Dendritic cell treated with granulocyte-macrophage colony-stimulating factor and Interleukin-4, amounts not matched to agents 40 ng/mL and 50 ng/mL, for 4 days (primary cell): ENCODE measurements around the gene GCNA.

Experiments used
- H3K27ac Mint-ChIP-seq: one replicate; pipeline ENCODE4 v1.8.0; 2022; ENCODE audit warnings: mild to moderate bottlenecking, mixed read lengths
- H3K27me3 Mint-ChIP-seq: one replicate; pipeline ENCODE4 v1.8.0; 2022; ENCODE audit warnings: mild to moderate bottlenecking, mixed read lengths
- H3K36me3 Mint-ChIP-seq: one replicate; pipeline ENCODE4 v1.8.0; 2022; ENCODE audit warnings: low read depth, mixed read lengths
- H3K4me1 Mint-ChIP-seq: one replicate; pipeline ENCODE4 v1.8.0; 2022; ENCODE audit warnings: low read depth, mixed read lengths
- H3K4me3 Mint-ChIP-seq: one replicate; pipeline ENCODE4 v1.8.0; 2022; ENCODE audit warnings: mild to moderate bottlenecking, moderate library complexity, mixed read lengths
- H3K9me3 Mint-ChIP-seq: one replicate; pipeline ENCODE4 v1.8.0; 2022; ENCODE audit warnings: mixed read lengths
- intact Hi-C: fragments of 100-400 bp; cut with micrococcal nuclease; formaldehyde crosslinking; loops from one replicate; pipeline ENCODE4 v1.15.0; 2022

GCNA gene, protein sequence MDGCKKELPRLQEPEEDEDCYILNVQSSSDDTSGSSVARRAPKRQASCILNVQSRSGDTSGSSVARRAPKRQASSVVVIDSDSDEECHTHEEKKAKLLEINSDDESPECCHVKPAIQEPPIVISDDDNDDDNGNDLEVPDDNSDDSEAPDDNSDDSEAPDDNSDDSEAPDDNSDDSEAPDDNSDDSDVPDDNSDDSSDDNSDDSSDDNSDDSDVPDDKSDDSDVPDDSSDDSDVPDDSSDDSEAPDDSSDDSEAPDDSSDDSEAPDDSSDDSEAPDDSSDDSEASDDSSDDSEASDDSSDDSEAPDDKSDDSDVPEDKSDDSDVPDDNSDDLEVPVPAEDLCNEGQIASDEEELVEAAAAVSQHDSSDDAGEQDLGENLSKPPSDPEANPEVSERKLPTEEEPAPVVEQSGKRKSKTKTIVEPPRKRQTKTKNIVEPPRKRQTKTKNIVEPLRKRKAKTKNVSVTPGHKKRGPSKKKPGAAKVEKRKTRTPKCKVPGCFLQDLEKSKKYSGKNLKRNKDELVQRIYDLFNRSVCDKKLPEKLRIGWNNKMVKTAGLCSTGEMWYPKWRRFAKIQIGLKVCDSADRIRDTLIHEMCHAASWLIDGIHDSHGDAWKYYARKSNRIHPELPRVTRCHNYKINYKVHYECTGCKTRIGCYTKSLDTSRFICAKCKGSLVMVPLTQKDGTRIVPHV

DNA sequence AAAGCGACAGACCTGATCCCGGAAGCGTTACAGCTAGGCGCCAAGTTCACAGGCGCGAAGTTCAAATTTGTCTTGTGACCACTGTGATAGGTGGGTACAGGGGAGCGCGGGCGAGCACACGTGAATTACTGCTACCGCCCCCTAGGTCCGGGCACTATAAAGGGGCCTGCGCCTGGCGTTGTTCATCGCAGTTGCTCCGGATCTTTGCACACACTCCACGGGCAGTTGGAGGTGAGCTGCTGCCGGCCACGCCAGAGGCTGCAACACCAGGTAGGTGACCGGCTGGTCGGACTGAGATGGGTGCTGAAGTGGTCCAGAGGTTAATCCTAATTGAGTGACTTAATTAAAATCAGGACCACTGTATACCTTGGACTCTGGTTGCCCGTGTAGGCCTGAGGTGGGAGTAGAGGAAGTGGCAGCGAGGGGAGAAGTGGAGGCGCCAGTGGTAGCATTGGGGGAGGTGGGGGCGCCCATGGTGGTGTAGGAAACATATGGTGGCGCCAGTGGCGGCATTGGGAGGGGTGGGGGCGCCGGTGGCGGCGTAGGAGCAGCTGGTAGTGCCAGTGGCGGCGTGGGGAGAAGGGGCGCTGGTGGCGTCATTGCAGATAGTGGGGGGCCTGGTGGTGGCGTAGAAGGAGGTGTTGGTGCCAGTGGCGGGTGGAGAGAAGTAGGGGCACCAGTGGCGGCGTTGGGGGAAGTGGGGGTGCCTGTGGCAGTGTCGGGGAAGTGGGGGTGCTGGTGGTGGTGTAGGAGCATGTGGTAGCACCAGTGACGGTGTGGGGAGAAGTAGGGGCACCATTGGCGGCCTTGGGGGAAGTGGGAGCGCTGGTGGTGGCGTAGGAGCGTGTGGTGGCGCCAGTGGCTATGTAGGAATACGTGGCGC lies at the start of gene GCNA:
Gene GCNA, plus strand, starts transcription at position 185 of the 883 bp plus-strand sequence. CDS start 2,385 bp downstream, outside the sequence.
- peaks cover 88% of the 10 kb centered on the region for H3K36me3 Mint-ChIP-seq
- no peaks in the 10 kb centered on the region for H3K27me3 Mint-ChIP-seq
- peaks cover 8% of the 10 kb centered on the region for H3K4me1 Mint-ChIP-seq
- H3K27ac Mint-ChIP-seq, result no peak within 1 kb of the TSS
- no peaks in the 10 kb centered on the region for H3K9me3 Mint-ChIP-seq
- intact Hi-C loops, result no loop called here
- H3K4me3 Mint-ChIP-seq, result no peak within 1 kb of the TSS

DNA sequence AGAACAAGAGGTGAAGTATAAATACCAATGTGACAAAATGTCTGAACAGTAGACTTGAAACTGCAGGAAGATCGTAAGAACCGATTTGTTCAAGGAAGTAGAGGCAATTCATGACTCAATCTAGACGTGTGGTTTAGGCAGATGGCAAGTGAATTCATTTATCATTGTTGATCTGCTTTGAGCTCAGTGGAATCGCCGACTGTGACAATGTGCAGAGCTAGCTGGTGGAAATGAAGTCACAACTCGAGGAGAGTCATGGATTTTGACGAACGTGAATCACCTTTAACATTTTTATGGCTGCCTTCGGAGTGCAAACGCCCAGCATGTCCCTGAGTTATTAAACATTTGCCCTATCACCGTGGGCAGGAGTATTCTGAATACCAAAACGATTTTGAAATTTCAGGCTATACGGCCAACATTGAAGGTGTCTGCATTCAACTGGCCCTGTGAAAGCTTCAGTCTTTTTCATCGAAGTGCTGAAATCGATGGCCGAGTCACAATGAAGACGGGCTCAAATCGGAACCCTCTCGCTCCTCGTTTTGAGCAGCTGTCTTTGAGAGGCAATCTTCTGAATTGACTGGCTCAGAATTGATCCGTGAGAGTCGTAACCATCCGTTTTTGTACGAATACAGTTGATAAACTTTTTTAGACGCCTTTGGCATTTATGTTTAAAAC lies 46.0 kb upstream of the GCNA start:
- H3K9me3 Mint-ChIP-seq, result no peaks in the 10 kb centered on the region
- intact Hi-C loops, result loop anchor here (2.0 to 5.0 kb wide), 2 partner anchors 40 to 165 kb away; partner anchors contain the start of gene TAF1
- peaks cover 7% of the 10 kb centered on the region for H3K4me1 Mint-ChIP-seq
- H3K4me3 Mint-ChIP-seq, result peak overlapping the region; percentile 99
- peaks cover 27% of the 10 kb centered on the region for H3K36me3 Mint-ChIP-seq
- no peaks in the 10 kb centered on the region for H3K27me3 Mint-ChIP-seq
- H3K27ac Mint-ChIP-seq, result peak overlapping the region; percentile 98

- Mint-ChIP-seq H3K27ac (peak within 1 kb of the TSS; percentile 98), H3K36me3 (peaks cover 31% of the 10 kb centered on the region), H3K4me1 (peaks cover 7% of the 10 kb centered on the region), H3K4me3 (peak within 1 kb of the TSS; percentile 99), H3K9me3 (no peaks in the 10 kb centered on the region), H3K27me3 (no peaks in the 10 kb centered on the region)
- intact Hi-C loops, result loop anchor here (2.0 to 5.0 kb wide), 2 partner anchors 41 to 166 kb away; partner anchors contain the start of gene TAF1
These were observed 45.3 kb upstream of the GCNA start, which contains the start of gene OGT for GRCh38 chrX:71532753-71533425. TSS of gene OGT (plus strand) at chrX:71533104. CDS start at chrX:71533300, 196 bp downstream.

DNA sequence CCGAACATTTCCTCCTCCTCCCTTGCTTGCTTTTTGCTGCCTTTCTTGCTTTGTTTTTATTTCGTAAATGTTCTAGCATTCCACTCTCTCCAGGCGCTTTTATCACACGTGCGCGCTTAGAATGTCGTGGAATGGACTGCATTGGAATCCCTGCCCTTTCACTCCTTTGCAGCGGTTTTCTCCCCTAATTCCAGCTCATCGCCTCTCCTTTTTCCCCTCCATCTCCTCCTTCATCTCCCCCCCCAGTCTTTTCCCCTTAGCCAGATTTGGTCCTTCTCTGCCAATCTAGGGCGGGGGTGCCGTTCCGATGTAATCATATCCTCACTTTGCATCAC lies 44.8 kb upstream of the GCNA start:
- Mint-ChIP-seq H3K36me3 (peaks cover 32% of the 10 kb centered on the region), H3K27ac (peak overlapping the region; percentile 98), H3K9me3 (no peaks in the 10 kb centered on the region), H3K27me3 (no peaks in the 10 kb centered on the region), H3K4me3 (peak overlapping the region; percentile 99), H3K4me1 (peaks cover 7% of the 10 kb centered on the region)
- intact Hi-C loops, result loop anchor here (2.0 to 5.0 kb wide), 2 partner anchors 41 to 167 kb away; partner anchors contain the start of gene TAF1

GRCh38 chrX:71533851-71534561 lies 44.2 kb upstream of the GCNA start:
- intact Hi-C loops, result loop anchor here (2.0 to 5.0 kb wide), 2 partner anchors 42 to 167 kb away; partner anchors contain the start of gene TAF1
- Mint-ChIP-seq H3K4me3 (peak overlapping the region; percentile 99), H3K27me3 (no peaks in the 10 kb centered on the region), H3K4me1 (peaks cover 7% of the 10 kb centered on the region), H3K36me3 (peaks cover 32% of the 10 kb centered on the region), H3K27ac (peak overlapping the region; percentile 98), H3K9me3 (no peaks in the 10 kb centered on the region)

- Mint-ChIP-seq H3K4me1 (peaks cover 12% of the 10 kb centered on the region), H3K27me3 (no peaks in the 10 kb centered on the region), H3K4me3 (peak overlapping the region; percentile 99), H3K27ac (peak overlapping the region; percentile 98), H3K9me3 (no peaks in the 10 kb centered on the region), H3K36me3 (peaks cover 32% of the 10 kb centered on the region)
- intact Hi-C loops, result loop anchor here (5.0 kb wide), 1 partner anchor 43 kb away; no protein-coding TSS in a partner anchor
These were observed 43.3 kb upstream of the GCNA start for GRCh38 chrX:71534773-71535544.

GRCh38 chrX:71536285-71536684 lies 42.0 kb upstream of the GCNA start:
- intact Hi-C loops, result no loop called here
- peak overlapping the region; percentile 49 for H3K4me3 Mint-ChIP-seq
- no peaks in the 10 kb centered on the region for H3K9me3 Mint-ChIP-seq
- H3K27ac Mint-ChIP-seq, result no peak overlapping the region
- no peaks in the 10 kb centered on the region for H3K27me3 Mint-ChIP-seq
- H3K4me1 Mint-ChIP-seq, result peaks cover 20% of the 10 kb centered on the region
- peaks cover 36% of the 10 kb centered on the region for H3K36me3 Mint-ChIP-seq

DNA sequence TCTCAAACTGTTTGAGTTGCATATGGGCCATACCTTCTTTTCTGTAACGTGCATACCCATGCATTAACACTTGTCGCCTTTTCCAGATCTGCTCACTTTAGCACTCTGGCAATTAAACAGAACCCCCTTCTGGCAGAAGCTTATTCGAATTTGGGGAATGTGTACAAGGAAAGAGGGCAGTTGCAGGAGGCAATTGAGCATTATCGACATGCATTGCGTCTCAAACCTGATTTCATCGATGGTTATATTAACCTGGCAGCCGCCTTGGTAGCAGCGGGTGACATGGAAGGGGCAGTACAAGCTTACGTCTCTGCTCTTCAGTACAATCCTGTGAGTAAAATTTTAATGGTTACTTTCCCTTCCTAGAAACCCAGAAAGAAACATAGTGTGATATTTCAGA lies 40.5 kb upstream of the GCNA start:
- intact Hi-C loops, result no loop called here
- Mint-ChIP-seq H3K9me3 (no peaks in the 10 kb centered on the region), H3K4me3 (no peak overlapping the region), H3K27ac (no peak overlapping the region), H3K27me3 (no peaks in the 10 kb centered on the region), H3K36me3 (peaks cover 49% of the 10 kb centered on the region), H3K4me1 (peaks cover 32% of the 10 kb centered on the region)

DNA sequence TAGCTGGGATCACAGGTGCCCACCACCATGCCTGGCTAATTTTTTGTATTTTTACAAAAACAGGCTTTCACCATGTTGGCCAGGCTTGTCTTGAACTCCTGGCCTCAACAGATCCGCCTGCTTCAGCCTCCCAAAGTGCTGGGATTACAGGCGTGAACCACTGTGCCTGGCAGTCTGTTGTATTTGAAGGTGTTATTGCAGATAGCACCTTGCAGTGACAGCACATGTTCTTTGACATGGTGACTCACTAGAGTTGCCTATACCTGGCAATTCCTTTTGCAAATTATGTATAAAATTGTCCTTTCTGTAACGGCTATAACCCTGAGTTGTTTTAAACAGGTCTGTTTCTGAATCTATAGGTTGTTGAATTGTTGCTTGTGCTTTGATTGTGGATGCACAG lies 37.4 kb upstream of the GCNA start:
- Mint-ChIP-seq H3K9me3 (no peaks in the 10 kb centered on the region), H3K27ac (peak overlapping the region; percentile 75), H3K4me1 (peaks cover 37% of the 10 kb centered on the region), H3K4me3 (no peak overlapping the region), H3K36me3 (peaks cover 46% of the 10 kb centered on the region), H3K27me3 (no peaks in the 10 kb centered on the region)
- intact Hi-C loops, result no loop called here

- intact Hi-C loops, result no loop called here
- Mint-ChIP-seq H3K9me3 (no peaks in the 10 kb centered on the region), H3K4me1 (peaks cover 34% of the 10 kb centered on the region), H3K4me3 (peak overlapping the region; percentile 39), H3K27me3 (no peaks in the 10 kb centered on the region), H3K27ac (peak overlapping the region; percentile 75), H3K36me3 (peaks cover 51% of the 10 kb centered on the region)
These were observed 36.8 kb upstream of the GCNA start for GRCh38 chrX:71541210-71542022.

- Mint-ChIP-seq H3K27ac (no peak overlapping the region), H3K9me3 (no peaks in the 10 kb centered on the region), H3K27me3 (no peaks in the 10 kb centered on the region), H3K36me3 (peaks cover 52% of the 10 kb centered on the region), H3K4me1 (peaks cover 31% of the 10 kb centered on the region), H3K4me3 (no peak overlapping the region)
- intact Hi-C loops, result no loop called here
These were observed 35.8 kb upstream of the GCNA start for GRCh38 chrX:71542411-71542810.
